HG03097 (cell line): ENCODE results near the gene XRCC1.
"Not testable (repeated sequence)": the region's sequence is repeated elsewhere in the genome, so short reads cannot be mapped to it uniquely, and the experiment has no call there.

Source experiments
- ATAC-seq: cut with Tn5 transposase; IDR thresholded peaks from one replicate; pipeline ENCODE4 v1.9.1; 2021; ENCODE audit not compliant: unreplicated experiment, low FRiP score

The XRCC1 gene

GRCh38 chr19:43524922-43525835, 50.1 kb downstream of the XRCC1 start:
- ATAC-seq, result no peak

DNA sequence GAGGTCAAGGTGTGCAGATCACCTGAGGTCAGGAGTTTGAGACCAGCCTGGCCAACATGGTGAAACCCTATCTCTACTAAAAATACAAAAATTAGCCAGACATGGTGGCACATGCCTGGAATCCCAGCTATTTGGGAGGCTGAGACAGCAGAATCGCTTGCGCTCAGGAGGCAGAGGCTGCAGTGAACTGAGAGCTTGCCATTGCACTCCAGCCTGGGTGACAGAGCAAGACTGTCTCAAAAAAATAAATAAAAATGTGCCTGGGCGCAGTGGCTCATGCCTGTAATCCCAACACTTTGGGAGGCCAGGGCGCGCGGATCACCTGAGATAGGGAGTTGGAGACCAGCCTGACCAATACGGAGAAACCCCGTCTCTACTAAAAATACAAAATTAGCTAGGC, 51.6 kb downstream of the XRCC1 start:
- not testable (repeated sequence) for ATAC-seq

DNA sequence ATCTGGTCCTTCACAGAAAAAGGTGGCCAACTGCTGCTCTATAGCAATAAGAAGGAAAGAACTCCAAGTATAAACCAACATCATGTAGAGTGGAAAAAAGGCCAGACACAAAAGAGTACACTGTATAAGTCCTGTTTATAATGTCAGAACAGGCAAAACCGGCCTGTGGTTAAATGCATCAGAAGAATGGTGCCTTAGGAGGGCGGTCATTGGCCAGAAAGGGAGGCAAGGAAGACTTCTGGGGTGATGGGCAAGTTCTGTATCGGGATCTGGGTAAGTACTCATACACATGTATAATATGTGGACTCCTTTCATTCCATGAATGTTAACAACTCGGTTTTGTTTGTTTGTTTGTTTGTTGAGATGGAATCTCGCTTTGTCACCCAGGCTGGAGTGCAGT, 52.4 kb downstream of the XRCC1 start:
- no peak for ATAC-seq

DNA sequence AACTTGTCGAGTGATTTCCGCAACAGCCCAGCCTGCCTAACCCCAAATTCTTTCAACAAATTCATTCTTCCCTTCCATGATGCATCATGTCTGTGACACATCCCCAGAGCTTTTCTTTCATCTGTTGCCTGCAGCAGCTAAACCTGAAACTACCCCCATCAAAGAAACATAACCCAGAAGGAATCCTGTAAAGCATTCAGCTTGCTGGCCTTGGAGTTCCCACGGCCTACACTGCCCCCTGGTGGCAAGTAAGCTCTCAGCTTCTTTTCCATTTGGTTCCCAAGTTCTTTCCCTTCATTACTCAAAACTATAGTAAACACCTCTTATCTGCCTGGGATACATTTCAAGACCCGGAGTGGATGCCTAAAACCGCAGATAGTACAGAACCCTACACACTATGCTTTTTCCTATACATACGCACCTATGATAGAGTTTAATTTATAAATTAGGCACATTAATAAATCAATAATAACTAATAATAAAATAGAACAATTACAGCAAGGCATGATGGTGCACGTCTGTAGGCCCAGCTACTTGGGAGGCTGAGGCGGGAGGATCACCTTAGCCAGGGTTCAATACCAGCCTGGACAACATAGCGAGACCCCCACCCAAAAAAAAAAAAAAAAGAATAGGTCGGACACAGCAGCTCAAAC, 55.8 kb downstream of the XRCC1 start:
- no peak for ATAC-seq

DNA sequence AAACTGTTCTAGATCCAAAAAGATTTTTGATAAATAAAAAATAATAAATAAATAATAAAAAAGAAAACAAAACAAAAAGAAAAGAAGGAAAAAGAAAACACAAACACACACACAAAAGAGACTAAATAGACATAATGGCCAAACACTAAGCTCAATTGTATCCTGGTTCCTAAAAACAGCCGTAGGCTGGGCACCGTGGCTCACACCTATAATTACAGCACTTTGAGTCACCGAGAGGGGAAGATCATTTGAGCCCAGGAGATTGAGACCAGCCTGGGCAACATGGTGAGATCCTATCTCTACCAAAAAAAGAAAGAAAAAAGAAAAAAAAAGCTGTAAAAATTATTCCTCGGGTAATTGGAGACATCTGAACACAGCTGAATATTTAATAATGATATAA, 57.3 kb downstream of the XRCC1 start:
- ATAC-seq, result no peak

- not testable (repeated sequence) for ATAC-seq
Measured at GRCh38 chr19:43512399-43512798, 62.9 kb downstream of the XRCC1 start.

DNA sequence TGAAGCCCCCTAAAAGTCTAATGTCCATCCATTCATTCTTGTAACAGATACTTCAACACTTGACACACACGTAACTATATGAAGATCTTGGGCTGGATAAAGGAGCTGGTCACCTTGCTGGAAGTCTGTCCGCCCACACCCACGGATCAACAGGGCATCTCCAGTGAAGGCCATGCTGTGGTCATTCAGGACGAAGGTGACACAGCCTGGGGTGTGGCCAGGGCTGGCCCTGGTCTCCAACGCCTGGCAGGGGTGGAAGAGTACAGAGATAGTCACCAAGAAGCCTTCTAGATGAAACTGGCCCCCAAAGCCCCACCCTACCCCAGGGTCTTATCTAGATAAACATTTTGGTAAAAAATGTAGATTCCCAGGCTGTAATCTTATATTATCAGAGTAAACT, 64.0 kb downstream of the XRCC1 start:
- ATAC-seq, result no peak

- no peak for ATAC-seq
Measured at GRCh38 chr19:43510713-43511112, 64.6 kb downstream of the XRCC1 start.

- no peak for ATAC-seq
Measured at GRCh38 chr19:43507880-43508279, 67.4 kb downstream of the XRCC1 start.

GRCh38 chr19:43506629-43507028, 68.7 kb downstream of the XRCC1 start:
- no peak for ATAC-seq

DNA sequence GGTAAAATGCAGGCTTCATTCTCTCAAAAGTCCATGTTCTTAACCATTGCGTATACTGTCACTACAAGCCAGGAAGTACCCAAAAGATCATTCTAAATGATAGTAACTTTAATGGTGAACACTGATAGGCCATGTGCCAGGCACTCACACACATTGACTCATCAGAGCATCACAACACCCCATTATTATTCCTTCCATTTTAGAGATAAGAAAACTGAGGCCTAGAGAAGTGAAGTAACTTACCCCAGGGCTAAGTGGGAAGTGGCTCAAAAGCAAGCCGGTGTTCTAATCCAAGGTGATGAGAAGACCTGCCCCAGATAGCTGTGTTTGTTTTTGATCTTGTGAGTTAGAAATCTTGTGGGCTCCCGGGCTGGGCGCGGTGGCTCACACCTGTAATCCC, 69.4 kb downstream of the XRCC1 start:
- ATAC-seq, result no peak

GRCh38 chr19:43505186-43505456, 70.2 kb downstream of the XRCC1 start:
- ATAC-seq, result no peak

DNA sequence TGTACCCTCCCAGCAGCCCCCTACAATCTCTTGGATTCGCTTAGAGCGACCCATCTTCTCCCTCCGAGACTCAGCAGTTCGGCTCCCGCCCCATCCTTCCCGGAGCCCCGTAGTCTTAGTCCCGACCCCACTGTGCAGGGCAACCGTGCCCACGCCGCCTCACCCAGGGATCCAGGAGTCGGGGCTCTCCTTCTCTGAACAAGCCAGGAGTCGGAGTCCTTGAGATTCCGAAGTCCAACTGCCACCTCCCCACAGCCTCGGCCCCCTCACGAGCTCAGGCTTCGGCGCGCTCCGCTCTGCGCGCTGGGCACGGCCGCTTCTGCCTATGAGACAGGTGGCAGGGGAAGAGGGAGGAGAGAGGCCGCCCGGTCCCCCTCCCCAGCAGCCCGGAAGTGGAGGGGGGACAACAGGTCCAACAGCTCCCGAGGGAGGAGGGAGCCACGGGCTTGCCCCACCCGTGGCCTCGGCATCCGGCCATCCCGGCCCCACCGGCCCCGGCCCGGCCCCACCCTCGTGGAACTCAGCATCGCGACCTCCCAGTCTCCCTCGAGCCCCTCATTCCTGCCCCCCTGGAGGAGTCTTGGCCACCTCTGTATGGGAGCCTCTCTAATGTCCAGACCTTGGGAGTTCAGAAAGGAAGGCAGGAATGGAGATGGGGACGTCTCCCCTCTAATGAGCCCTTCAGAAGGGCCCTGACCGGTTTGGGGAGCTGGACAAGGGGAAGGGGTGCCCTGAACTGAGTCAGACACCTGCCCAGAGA, 70.7 kb downstream of the XRCC1 start, which contains the start of gene PHLDB3:
Gene PHLDB3, minus strand, starts transcription at position 321 of the 760 bp plus-strand sequence. CDS start 628 bp downstream, outside the sequence.
- ATAC-seq, result peak; percentile 15

- ATAC-seq, result peak; percentile 88
Measured at GRCh38 chr19:43503501-43504425, 71.6 kb downstream of the XRCC1 start.

DNA sequence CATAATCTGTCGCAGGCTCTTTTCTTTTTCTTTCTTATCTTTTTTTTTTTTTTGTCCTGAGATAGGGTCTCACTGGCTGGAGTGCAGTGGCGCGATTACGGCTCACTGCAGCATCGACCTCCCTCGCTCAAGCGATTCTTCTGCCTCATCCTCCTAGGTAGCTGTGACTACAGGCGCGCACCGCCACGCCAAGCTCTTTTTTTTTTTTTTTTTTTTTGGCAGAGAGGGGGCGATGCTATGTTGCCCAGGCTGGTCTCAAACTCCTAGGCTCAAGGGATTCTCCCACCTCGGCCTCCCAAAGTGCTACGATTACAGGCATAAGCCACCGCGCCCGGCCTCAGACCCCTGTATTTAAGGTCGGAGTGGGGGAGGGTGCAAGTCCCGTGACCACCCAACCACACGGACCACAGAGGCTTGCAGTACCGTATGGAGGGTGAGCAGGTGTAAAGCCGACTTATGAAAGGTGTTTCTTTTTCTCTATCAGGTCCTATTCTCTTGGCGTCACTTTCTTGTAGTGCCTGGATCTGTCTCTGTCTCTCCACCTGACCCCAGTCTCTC, 72.8 kb downstream of the XRCC1 start:
- no peak for ATAC-seq

DNA sequence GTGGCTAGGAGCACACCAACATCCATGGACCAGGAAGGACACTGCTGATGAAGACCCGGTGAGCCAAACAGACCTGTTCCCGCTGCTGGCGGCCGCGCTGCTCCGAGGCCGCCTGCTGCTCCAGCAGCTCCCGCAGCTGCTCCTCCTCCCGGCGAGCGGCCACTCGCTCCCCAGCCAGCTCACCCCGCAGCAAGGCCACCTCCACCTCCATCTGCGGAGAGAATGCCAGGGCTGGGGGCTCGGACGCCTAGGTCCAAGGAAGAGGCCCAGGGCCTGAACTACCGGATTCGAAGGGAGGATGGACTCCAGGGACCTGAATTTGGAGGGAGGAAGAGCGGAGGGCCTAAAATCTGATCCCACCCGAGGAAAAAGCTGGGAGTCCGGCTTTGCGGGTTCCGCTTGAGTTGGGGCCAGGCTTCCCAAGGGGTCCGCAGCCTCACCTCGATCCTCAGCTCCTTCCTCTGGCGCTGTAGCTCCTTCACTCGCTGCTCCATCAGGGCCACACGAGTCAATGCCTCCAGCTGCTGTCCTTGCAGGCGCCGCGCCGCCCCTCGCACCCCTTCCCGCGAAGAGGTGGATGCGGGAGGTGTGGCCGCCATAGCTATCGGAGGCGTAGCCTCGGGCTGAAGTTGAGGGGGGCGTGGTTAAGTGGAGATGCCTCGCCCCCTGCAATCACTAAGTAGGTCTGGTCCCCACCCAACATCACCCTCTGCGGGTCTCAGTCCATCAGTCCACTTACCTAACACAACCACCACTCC, 73.5 kb downstream of the XRCC1 start:
- ATAC-seq, result no peak

DNA sequence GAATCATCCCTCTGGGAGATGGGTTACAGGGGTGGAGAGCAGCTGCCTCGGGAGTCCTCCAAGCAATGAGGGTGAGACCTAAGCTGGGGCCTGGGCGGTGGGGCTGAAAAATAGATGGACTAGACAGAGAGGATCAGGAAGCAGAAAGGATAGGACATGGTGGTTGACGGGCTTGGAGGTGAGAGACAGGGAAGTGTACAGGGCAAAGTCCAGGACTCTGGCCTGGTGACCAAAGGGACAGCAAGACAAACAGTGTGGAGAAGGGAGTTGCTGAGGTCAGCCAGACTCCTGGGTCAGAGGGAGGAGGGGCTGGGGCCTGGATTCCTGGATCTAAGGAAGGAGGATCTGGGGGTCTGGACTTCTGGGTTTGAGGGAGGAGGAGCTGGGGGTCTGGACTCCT, 76.3 kb downstream of the XRCC1 start:
- ATAC-seq, result no peak

GRCh38 chr19:43498233-43498842, 77.0 kb downstream of the XRCC1 start:
- no peak for ATAC-seq

DNA sequence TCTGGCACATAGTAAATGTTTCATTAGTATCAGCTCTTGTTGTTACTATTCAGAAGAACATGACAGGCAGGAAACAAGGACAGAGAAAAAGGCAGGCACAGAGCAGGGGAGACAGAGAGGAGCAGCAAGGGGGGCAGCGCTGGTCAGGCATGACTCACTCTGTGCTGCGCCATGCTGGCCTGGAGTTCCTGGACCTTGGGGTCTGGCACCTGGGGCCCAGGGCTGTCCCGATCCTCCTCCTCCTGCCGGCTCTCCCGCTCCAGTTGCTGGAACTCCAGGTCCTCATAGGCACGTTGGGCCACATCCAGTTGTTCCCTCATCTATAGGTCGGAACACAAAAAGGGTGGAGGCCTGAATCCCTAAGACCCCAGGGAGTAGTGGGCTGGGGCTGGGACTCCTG, 78.4 kb downstream of the XRCC1 start:
- no peak for ATAC-seq
